ENCODE data around the gene ISYNA1.

ISYNA1 gene

GRCh38 chr19:18431351-18432197 is 6.4 kb downstream of the ISYNA1 start:
- Histone ChIP-seq H3K9ac (ENCODE audit: low read length) (no peak overlapping the region), H3K36me3 (ENCODE audit: control insufficient read depth, insufficient read depth, low read length) (no peaks in the 10 kb centered on the region), H3K27ac (ENCODE audit: low read depth, low read length) (no peak overlapping the region), H3K4me1 (ENCODE audit: control insufficient read depth, insufficient read depth, low read length) (peaks cover 3% of the 10 kb centered on the region), H3K27me3 (ENCODE audit: control insufficient read depth, insufficient read depth, low read length) (peaks cover 2% of the 10 kb centered on the region), H3K4me3 (ENCODE audit: low read length) (no peak overlapping the region)

GRCh38 chr19:18430417-18431144 is 7.4 kb downstream of the ISYNA1 start:
- no peak overlapping the region for H3K4me3 ChIP-seq (ENCODE audit: low read length)
- H3K27me3 ChIP-seq (ENCODE audit: control insufficient read depth, insufficient read depth, low read length), result no peaks in the 10 kb centered on the region
- H3K27ac ChIP-seq (ENCODE audit: low read depth, low read length), result no peak overlapping the region
- H3K4me1 ChIP-seq (ENCODE audit: control insufficient read depth, insufficient read depth, low read length), result peaks cover 12% of the 10 kb centered on the region
- H3K36me3 ChIP-seq (ENCODE audit: control insufficient read depth, insufficient read depth, low read length), result no peaks in the 10 kb centered on the region
- H3K9ac ChIP-seq (ENCODE audit: low read length), result no peak overlapping the region

GRCh38 chr19:18429717-18430416 is 8.1 kb downstream of the ISYNA1 start:
- Histone ChIP-seq H3K36me3 (ENCODE audit: control insufficient read depth, insufficient read depth, low read length) (no peaks in the 10 kb centered on the region), H3K4me3 (ENCODE audit: low read length) (no peak overlapping the region), H3K9ac (ENCODE audit: low read length) (no peak overlapping the region), H3K4me1 (ENCODE audit: control insufficient read depth, insufficient read depth, low read length) (peaks cover 15% of the 10 kb centered on the region), H3K27ac (ENCODE audit: low read depth, low read length) (no peak overlapping the region), H3K27me3 (ENCODE audit: control insufficient read depth, insufficient read depth, low read length) (no peaks in the 10 kb centered on the region)

- H3K27ac ChIP-seq (ENCODE audit: low read depth, low read length), result peak overlapping the region; percentile 32
- H3K4me1 ChIP-seq (ENCODE audit: control insufficient read depth, insufficient read depth, low read length), result peaks cover 15% of the 10 kb centered on the region
- H3K4me3 ChIP-seq (ENCODE audit: low read length), result peak overlapping the region; percentile 46
- H3K27me3 ChIP-seq (ENCODE audit: control insufficient read depth, insufficient read depth, low read length), result no peaks in the 10 kb centered on the region
- no peak overlapping the region for H3K9ac ChIP-seq (ENCODE audit: low read length)
- H3K36me3 ChIP-seq (ENCODE audit: control insufficient read depth, insufficient read depth, low read length), result no peaks in the 10 kb centered on the region
Measured at GRCh38 chr19:18428787-18429674, 8.9 kb downstream of the ISYNA1 start.

- H3K9ac ChIP-seq (ENCODE audit: low read length), result no peak overlapping the region
- no peak overlapping the region for H3K27ac ChIP-seq (ENCODE audit: low read depth, low read length)
- no peaks in the 10 kb centered on the region for H3K36me3 ChIP-seq (ENCODE audit: control insufficient read depth, insufficient read depth, low read length)
- H3K4me3 ChIP-seq (ENCODE audit: low read length), result no peak overlapping the region
- no peaks in the 10 kb centered on the region for H3K27me3 ChIP-seq (ENCODE audit: control insufficient read depth, insufficient read depth, low read length)
- H3K4me1 ChIP-seq (ENCODE audit: control insufficient read depth, insufficient read depth, low read length), result peaks cover 18% of the 10 kb centered on the region
Measured at GRCh38 chr19:18428173-18428786, 9.7 kb downstream of the ISYNA1 start.

- H3K4me3 ChIP-seq (ENCODE audit: low read length), result no peak overlapping the region
- no peaks in the 10 kb centered on the region for H3K27me3 ChIP-seq (ENCODE audit: control insufficient read depth, insufficient read depth, low read length)
- peaks cover 18% of the 10 kb centered on the region for H3K4me1 ChIP-seq (ENCODE audit: control insufficient read depth, insufficient read depth, low read length)
- no peaks in the 10 kb centered on the region for H3K36me3 ChIP-seq (ENCODE audit: control insufficient read depth, insufficient read depth, low read length)
- no peak overlapping the region for H3K9ac ChIP-seq (ENCODE audit: low read length)
- no peak overlapping the region for H3K27ac ChIP-seq (ENCODE audit: low read depth, low read length)
Measured at GRCh38 chr19:18427743-18428113, 10.2 kb downstream of the ISYNA1 start.

GRCh38 chr19:18427080-18427742 is 10.7 kb downstream of the ISYNA1 start:
- Histone ChIP-seq H3K36me3 (ENCODE audit: control insufficient read depth, insufficient read depth, low read length) (no peaks in the 10 kb centered on the region), H3K9ac (ENCODE audit: low read length) (no peak overlapping the region), H3K27ac (ENCODE audit: low read depth, low read length) (no peak overlapping the region), H3K4me3 (ENCODE audit: low read length) (no peak overlapping the region), H3K4me1 (ENCODE audit: control insufficient read depth, insufficient read depth, low read length) (peaks cover 18% of the 10 kb centered on the region), H3K27me3 (ENCODE audit: control insufficient read depth, insufficient read depth, low read length) (no peaks in the 10 kb centered on the region)

GRCh38 chr19:18426416-18426767 is 11.5 kb downstream of the ISYNA1 start:
- H3K27me3 ChIP-seq (ENCODE audit: control insufficient read depth, insufficient read depth, low read length), result no peaks in the 10 kb centered on the region
- no peak overlapping the region for H3K9ac ChIP-seq (ENCODE audit: low read length)
- no peaks in the 10 kb centered on the region for H3K36me3 ChIP-seq (ENCODE audit: control insufficient read depth, insufficient read depth, low read length)
- H3K27ac ChIP-seq (ENCODE audit: low read depth, low read length), result peak overlapping the region; percentile 73
- peaks cover 18% of the 10 kb centered on the region for H3K4me1 ChIP-seq (ENCODE audit: control insufficient read depth, insufficient read depth, low read length)
- no peak overlapping the region for H3K4me3 ChIP-seq (ENCODE audit: low read length)

- Histone ChIP-seq H3K27me3 (ENCODE audit: control insufficient read depth, insufficient read depth, low read length) (no peaks in the 10 kb centered on the region), H3K36me3 (ENCODE audit: control insufficient read depth, insufficient read depth, low read length) (no peaks in the 10 kb centered on the region), H3K27ac (ENCODE audit: low read depth, low read length) (peak overlapping the region; percentile 73), H3K9ac (ENCODE audit: low read length) (no peak overlapping the region), H3K4me1 (ENCODE audit: control insufficient read depth, insufficient read depth, low read length) (peaks cover 18% of the 10 kb centered on the region), H3K4me3 (ENCODE audit: low read length) (peak overlapping the region; percentile 27)
Measured at GRCh38 chr19:18425515-18426415, 12.2 kb downstream of the ISYNA1 start.

- Histone ChIP-seq H3K27me3 (ENCODE audit: control insufficient read depth, insufficient read depth, low read length) (no peaks in the 10 kb centered on the region), H3K4me3 (ENCODE audit: low read length) (no peak overlapping the region), H3K36me3 (ENCODE audit: control insufficient read depth, insufficient read depth, low read length) (no peaks in the 10 kb centered on the region), H3K9ac (ENCODE audit: low read length) (no peak overlapping the region), H3K4me1 (ENCODE audit: control insufficient read depth, insufficient read depth, low read length) (peaks cover 21% of the 10 kb centered on the region), H3K27ac (ENCODE audit: low read depth, low read length) (no peak overlapping the region)
Measured at GRCh38 chr19:18424890-18425514, 12.9 kb downstream of the ISYNA1 start.
